CD4-positive, alpha-beta T cell (primary cell): ENCODE data around the gene ALDOA. TPM values are rescaled to one million over a fixed set of nuclear protein-coding genes. Genes with fewer than 3 reads are reported as not detected.
A peak's percentile ranks its signal among the peaks of the same experiment; 100 is the strongest.

ENCODE experiments used
- ATAC-seq: fragments of 200-7000 bp; cut with Tn5 transposase; one replicate; pipeline ENCODE4 v1.10.0; 2022; ENCODE audit warnings: mild to moderate bottlenecking; ENCODE audit not compliant: poor library complexity
- CTCF ChIA-PET: fragments of 350-600 bp; sonication (Branson Sonifier 250); formaldehyde crosslinking; loops from one replicate; lab custom pipeline; 2021; ENCODE audit warnings: antibody characterized with exemption, inconsistent platforms; lab: Charles Lee
- POLR2A ChIA-PET: fragments of 350-600 bp; sonication (Branson Sonifier 250); formaldehyde crosslinking; loops from one replicate; lab custom pipeline; 2021; ENCODE audit warnings: antibody characterized with exemption, inconsistent platforms; lab: Charles Lee
- DNase-seq, 14 experiments: peaks; one replicate each; pipeline ENCODE4 v3.0.0-alpha.2; 2013 to 2020; ENCODE audit warnings: mixed read lengths in 2 of 14
- H3K27ac ChIP-seq, 2 donors: one replicate each; pipeline versions ENCODE4 v1.5.1 to v1.7.0; 2013; ENCODE audit warnings: low read length in 2 of 2, low read depth in 1 of 2, mild to moderate bottlenecking in 1 of 2
- H3K27me3 ChIP-seq, 2 experiments: 1 replicate in 1 of 2; 2 replicates in 1 of 2; pipeline versions ENCODE4 v1.6.1 to v1.7.0; 2013; ENCODE audit warnings: low read length in 2 of 2, control low read depth in 1 of 2, mild to moderate bottlenecking in 1 of 2, moderate library complexity in 1 of 2; ENCODE audit not compliant: insufficient read depth in 2 of 2, control insufficient read depth in 1 of 2
- H3K36me3 ChIP-seq: one replicate; pipeline ENCODE4 v1.6.1; 2013; ENCODE audit warnings: low read length, control low read depth; ENCODE audit not compliant: insufficient read depth
- H3K4me1 ChIP-seq: one replicate; pipeline ENCODE4 v1.6.1; 2013; ENCODE audit warnings: low read length, control low read depth; ENCODE audit not compliant: insufficient read depth
- H3K4me3 ChIP-seq: one replicate; pipeline ENCODE4 v1.5.1; 2013; ENCODE audit warnings: mild to moderate bottlenecking, low read length, moderate library complexity
- H3K9me3 ChIP-seq, 2 experiments: 1 replicate in 1 of 2; 2 replicates in 1 of 2; pipeline versions ENCODE4 v1.6.1 to v1.7.0; 2013; ENCODE audit warnings: low read length in 2 of 2, mild to moderate bottlenecking in 2 of 2, control low read depth in 1 of 2, moderate library complexity in 1 of 2; ENCODE audit not compliant: control insufficient read depth in 1 of 2, insufficient read depth in 1 of 2
- H3K27ac Mint-ChIP-seq: one replicate; pipeline ENCODE4 v1.8.0; 2020; ENCODE audit warnings: mixed read lengths
- H3K27me3 Mint-ChIP-seq: one replicate; pipeline ENCODE4 v1.8.0; 2021; ENCODE audit warnings: mixed read lengths
- H3K36me3 Mint-ChIP-seq: one replicate; pipeline ENCODE4 v1.8.0; 2021; ENCODE audit warnings: low read depth, mixed read lengths
- H3K4me1 Mint-ChIP-seq: one replicate; pipeline ENCODE4 v1.8.0; 2021; ENCODE audit warnings: low read depth, mixed read lengths
- H3K4me3 Mint-ChIP-seq: one replicate; pipeline ENCODE4 v1.8.0; 2020; ENCODE audit warnings: mild to moderate bottlenecking, mixed read lengths
- H3K9me3 Mint-ChIP-seq: one replicate; pipeline ENCODE4 v1.8.0; 2020; ENCODE audit warnings: mixed read lengths
- intact Hi-C, 2 experiments: fragments of 100-400 bp; cut with DNase I in 1 of 2; cut with micrococcal nuclease in 1 of 2; formaldehyde crosslinking; loops; one replicate each; pipeline versions ENCODE4 v1.15.1 to v1.9.0; 2023 to 2025; cut with DNase I, micrococcal nuclease
- total RNA-seq, 174 experiments: library from RNA in 2 of 174; stranded (reverse) in 2 of 174; gene quantifications; one replicate each; pipeline ENCODE4 v1.2.3 and lab custom pipeline; 2021 to 2026
- TF ChIP-seq, protein P1 (sequence below): fragments of 200-600 bp; IDR thresholded peaks from one replicate; pipeline ENCODE4 v1.8.0; 2022; ENCODE audit warnings: antibody characterized with exemption, mild to moderate bottlenecking

Gene ALDOA
- total RNA-seq, 2 experiments from 2014 or later = 390 to 396 TPM

- Histone ChIP-seq H3K27me3 (no peaks in the 10 kb centered on the region), H3K36me3 (peaks cover 46% of the 10 kb centered on the region), H3K4me1 (peaks cover 38% of the 10 kb centered on the region), H3K9me3 (no peaks in the 10 kb centered on the region), H3K4me3 (peak overlapping the region; percentile 98), H3K27ac (peak overlapping the region; percentile 77 to 80)
- H3K9me3 Mint-ChIP-seq = no peaks in the 10 kb centered on the region
- H3K27ac Mint-ChIP-seq = peak overlapping the region; percentile 96
- intact Hi-C loops = loop anchor here in 1 of 2 experiments (2.0 to 10.0 kb wide), 2 partner anchors 14 to 428 kb away; partner anchors contain the start of gene TBX6
- H3K27me3 Mint-ChIP-seq = no peaks in the 10 kb centered on the region
- CTCF ChIA-PET = interaction anchor here (1.0 to 3.5 kb wide), 2 partner anchors 16 to 618 kb away, joined by 3 to 24 read pairs; partner anchors contain the start of gene TBX6
- POLR2A ChIA-PET = interaction anchor here (0.6 to 6.1 kb wide), 9 partner anchors 10 to 374 kb away, joined by 3 to 73 read pairs (median 5); partner anchors contain the start of genes ALDOA, CORO1A, SEPTIN1 and TBX6
- TF ChIP-seq, protein P1, sequence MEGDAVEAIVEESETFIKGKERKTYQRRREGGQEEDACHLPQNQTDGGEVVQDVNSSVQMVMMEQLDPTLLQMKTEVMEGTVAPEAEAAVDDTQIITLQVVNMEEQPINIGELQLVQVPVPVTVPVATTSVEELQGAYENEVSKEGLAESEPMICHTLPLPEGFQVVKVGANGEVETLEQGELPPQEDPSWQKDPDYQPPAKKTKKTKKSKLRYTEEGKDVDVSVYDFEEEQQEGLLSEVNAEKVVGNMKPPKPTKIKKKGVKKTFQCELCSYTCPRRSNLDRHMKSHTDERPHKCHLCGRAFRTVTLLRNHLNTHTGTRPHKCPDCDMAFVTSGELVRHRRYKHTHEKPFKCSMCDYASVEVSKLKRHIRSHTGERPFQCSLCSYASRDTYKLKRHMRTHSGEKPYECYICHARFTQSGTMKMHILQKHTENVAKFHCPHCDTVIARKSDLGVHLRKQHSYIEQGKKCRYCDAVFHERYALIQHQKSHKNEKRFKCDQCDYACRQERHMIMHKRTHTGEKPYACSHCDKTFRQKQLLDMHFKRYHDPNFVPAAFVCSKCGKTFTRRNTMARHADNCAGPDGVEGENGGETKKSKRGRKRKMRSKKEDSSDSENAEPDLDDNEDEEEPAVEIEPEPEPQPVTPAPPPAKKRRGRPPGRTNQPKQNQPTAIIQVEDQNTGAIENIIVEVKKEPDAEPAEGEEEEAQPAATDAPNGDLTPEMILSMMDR = no peak
- DNase-seq (peak in 2 of 14 experiments; percentile 22 to 56), ATAC-seq (peak; percentile 41)
- H3K4me1 Mint-ChIP-seq = peaks cover 39% of the 10 kb centered on the region
- peak overlapping the region; percentile 98 for H3K4me3 Mint-ChIP-seq
- peaks cover 63% of the 10 kb centered on the region for H3K36me3 Mint-ChIP-seq
Observed at GRCh38 chr16:30076276-30076791, 10.8 kb downstream of the ALDOA start.

DNA sequence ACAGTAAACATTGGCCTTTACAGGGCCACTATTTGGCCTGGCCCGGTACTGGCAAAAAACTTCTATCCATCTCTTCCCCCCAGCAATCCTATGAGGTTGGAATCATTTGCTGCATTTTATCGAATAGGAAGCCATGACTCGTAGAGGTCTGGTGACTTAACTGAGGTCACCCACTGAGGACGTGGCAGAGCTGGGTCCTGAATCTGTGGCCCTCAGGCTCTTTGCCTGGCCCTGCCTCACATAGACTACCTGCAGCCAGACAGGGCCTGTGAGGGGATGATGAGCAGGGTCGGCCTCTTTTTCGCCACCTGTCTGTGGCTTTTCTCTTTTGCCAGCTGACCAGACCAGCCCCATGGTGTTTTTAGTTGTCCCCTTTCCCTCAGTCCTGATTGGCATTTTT, 12.1 kb downstream of the ALDOA start:
- Mint-ChIP-seq H3K27me3 (no peaks in the 10 kb centered on the region), H3K9me3 (no peaks in the 10 kb centered on the region), H3K4me3 (peak overlapping the region; percentile 98), H3K27ac (peak overlapping the region; percentile 96), H3K4me1 (peaks cover 39% of the 10 kb centered on the region), H3K36me3 (peaks cover 61% of the 10 kb centered on the region)
- POLR2A ChIA-PET = interaction anchor here (1.6 to 6.1 kb wide), 3 partner anchors 11 to 340 kb away, joined by 4 to 73 read pairs (median 6); partner anchors contain the start of gene ALDOA
- intact Hi-C loops = loop anchor here in 1 of 2 experiments (2.0 to 10.0 kb wide), 2 partner anchors 13 to 427 kb away; partner anchors contain the start of gene TBX6
- CTCF ChIA-PET = interaction anchor here (1.0 to 3.5 kb wide), 2 partner anchors 12 to 15 kb away, joined by 3 to 24 read pairs; partner anchors contain the start of gene TBX6
- Histone ChIP-seq H3K36me3 (peaks cover 49% of the 10 kb centered on the region), H3K4me3 (no peak overlapping the region), H3K27ac (no peak overlapping the region), H3K4me1 (peaks cover 38% of the 10 kb centered on the region), H3K27me3 (no peaks in the 10 kb centered on the region), H3K9me3 (no peaks in the 10 kb centered on the region)
- TF ChIP-seq, protein P1 = no peak
- no peak for ATAC-seq
- DNase-seq = no peak

- TF ChIP-seq, protein P1 = no peak
- H3K4me1 ChIP-seq = peaks cover 38% of the 10 kb centered on the region
- CTCF ChIA-PET = no interaction called here
- Mint-ChIP-seq H3K27ac (peak overlapping the region; percentile 96), H3K27me3 (no peaks in the 10 kb centered on the region), H3K36me3 (peaks cover 72% of the 10 kb centered on the region), H3K4me3 (peak overlapping the region; percentile 25), H3K9me3 (no peaks in the 10 kb centered on the region), H3K4me1 (peaks cover 39% of the 10 kb centered on the region)
- H3K9me3 ChIP-seq = no peaks in the 10 kb centered on the region
- no peak overlapping the region for H3K27ac ChIP-seq
- peaks cover 55% of the 10 kb centered on the region for H3K36me3 ChIP-seq
- intact Hi-C loops = loop anchor here in 1 of 2 experiments (10.0 kb wide), 1 partner anchor 426 kb away; no protein-coding TSS in a partner anchor
- H3K27me3 ChIP-seq = no peaks in the 10 kb centered on the region
- no peak for DNase-seq
- H3K4me3 ChIP-seq = no peak overlapping the region
- no peak for ATAC-seq
- POLR2A ChIA-PET = interaction anchor here (1.6 to 6.1 kb wide), 3 partner anchors 12 to 339 kb away, joined by 4 to 73 read pairs (median 6); partner anchors contain the start of gene ALDOA
Observed at GRCh38 chr16:30078744-30079143, 13.2 kb downstream of the ALDOA start.
